ENCODE measurements around the gene SRL. TPM values are rescaled to one million over a fixed set of nuclear protein-coding genes. Genes with fewer than 3 reads are reported as not detected.

The SRL gene
- total and polyA plus RNA-seq, 4 experiments from 2014 or later, result not detected

GRCh38 chr16:4190086-4190485, 51.8 kb downstream of the SRL start:
- Mint-ChIP-seq H3K4me3 (no peak overlapping the region), H3K27ac (no peak overlapping the region), H3K9me3 (no peaks in the 10 kb centered on the region), H3K36me3 (no peaks in the 10 kb centered on the region), H3K27me3 (no peaks in the 10 kb centered on the region), H3K4me1 (no peaks in the 10 kb centered on the region)
- Histone ChIP-seq H3K27ac (ENCODE audit: low read depth, low read length) (no peak overlapping the region), H3K27me3 (ENCODE audit: insufficient read depth, low read length) (no peaks in the 10 kb centered on the region), H3K4me3 (ENCODE audit: low read length in 2 of 2) (no peak overlapping the region), H3K9me3 (ENCODE audit: control insufficient read depth in 1 of 2, low read length in 2 of 2) (no peaks in the 10 kb centered on the region), H3K4me1 (ENCODE audit: insufficient read depth, low read length) (no peaks in the 10 kb centered on the region), H3K36me3 (ENCODE audit: insufficient read depth, low read length) (no peaks in the 10 kb centered on the region)
- POLR2A ChIA-PET (ENCODE audit: partially characterized antibody), result no interaction called here
- CTCF ChIA-PET (ENCODE audit: partially characterized antibody), result interaction anchor here (0.6 kb wide), 1 partner anchor 14 kb away, joined by 3 read pairs; no protein-coding TSS in a partner anchor
- intact Hi-C loops (cut with micrococcal nuclease), result no loop called here
- no peak for DNase-seq

- CTCF ChIA-PET (ENCODE audit: partially characterized antibody), result interaction anchor here (1.6 kb wide), 1 partner anchor 70 kb away, joined by 5 read pairs; no protein-coding TSS in a partner anchor
- H3K27ac Mint-ChIP-seq, result peak overlapping the region in 4 of 7 donors; percentile 10 to 83 (median 42)
Observed at GRCh38 chr16:4184038-4184702, 57.7 kb downstream of the SRL start.

DNA sequence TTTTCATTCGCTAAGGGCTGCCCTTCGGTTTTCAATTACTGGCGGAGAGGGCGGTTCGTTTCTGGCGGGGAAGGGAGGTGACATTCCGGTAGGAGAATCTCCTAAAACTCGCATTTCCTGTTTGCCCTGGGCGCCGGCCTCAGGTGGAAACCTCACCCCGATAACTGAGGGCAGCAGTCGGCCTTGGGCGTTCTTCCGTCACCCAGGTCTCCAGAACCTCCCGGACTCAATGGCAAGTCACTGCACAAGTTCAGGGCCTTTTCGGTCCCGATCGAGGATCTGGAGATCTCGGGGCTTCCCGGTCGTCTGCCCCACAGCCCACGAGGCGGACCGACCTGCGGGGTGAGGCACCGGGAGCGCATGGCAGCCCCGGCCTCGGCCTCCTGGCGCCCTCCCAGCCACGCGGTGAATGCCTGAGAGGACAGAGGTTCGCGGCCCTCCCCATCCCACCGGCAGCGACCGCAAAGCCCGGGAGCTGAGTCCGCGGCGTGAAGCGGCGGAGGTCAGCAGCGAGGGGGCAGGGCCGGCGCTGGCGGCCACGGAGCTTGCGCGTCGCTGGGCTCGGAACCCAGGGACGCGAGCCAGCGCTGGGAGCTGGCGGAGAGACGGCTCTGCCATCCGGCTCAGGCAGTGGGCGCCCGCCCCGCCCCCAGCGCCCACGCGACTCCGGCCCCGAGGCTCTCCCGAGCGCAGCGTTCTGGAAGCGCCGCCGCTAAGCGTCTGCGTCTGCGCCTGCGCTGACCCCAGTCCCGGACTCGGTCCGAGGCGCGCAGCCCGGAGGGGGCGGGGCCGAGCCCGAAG, 58.4 kb downstream of the SRL start:
- Mint-ChIP-seq H3K27ac (peak overlapping the region in 5 of 7 donors; percentile 35 to 67 (median 64)), H3K9me3 (no peaks in the 10 kb centered on the region), H3K4me3 (peak overlapping the region; percentile 76 to 86 (median 81)), H3K4me1 (peaks cover 3 to 9% (median 4%) of the 10 kb centered on the region in 4 donors), H3K36me3 (no peaks in the 10 kb centered on the region), H3K27me3 (no peaks in the 10 kb centered on the region)
- DNase-seq, result peak; percentile 68 to 83 (median 73)
- no peaks in the 10 kb centered on the region for H3K27me3 ChIP-seq (ENCODE audit: insufficient read depth, low read length)
- ChIA-PET CTCF (ENCODE audit: partially characterized antibody) (interaction anchor here (1.6 kb wide), 1 partner anchor 70 kb away, joined by 5 read pairs; no protein-coding TSS in a partner anchor), POLR2A (ENCODE audit: partially characterized antibody) (no interaction called here)
- H3K4me3 ChIP-seq (ENCODE audit: low read length in 2 of 2), result peak overlapping the region; percentile 14 to 69
- H3K9me3 ChIP-seq (ENCODE audit: control insufficient read depth in 1 of 2, low read length in 2 of 2), result no peaks in the 10 kb centered on the region
- intact Hi-C loops (cut with micrococcal nuclease), result loop anchor here (2.0 kb wide), 1 partner anchor 67 kb away; the partner anchor contains the start of gene ADCY9
- peak overlapping the region; percentile 51 for H3K27ac ChIP-seq (ENCODE audit: low read depth, low read length)
- no peaks in the 10 kb centered on the region for H3K36me3 ChIP-seq (ENCODE audit: insufficient read depth, low read length)
- no peaks in the 10 kb centered on the region for H3K4me1 ChIP-seq (ENCODE audit: insufficient read depth, low read length)

More at GRCh38 chr16:4184038-4184702, 57.7 kb downstream of the SRL start:
- H3K4me3 ChIP-seq (ENCODE audit: low read length in 2 of 2), result peak overlapping the region; percentile 14 to 69
- no peaks in the 10 kb centered on the region for H3K27me3 Mint-ChIP-seq
- peaks cover 3 to 9% (median 4%) of the 10 kb centered on the region in 4 donors for H3K4me1 Mint-ChIP-seq
- H3K36me3 ChIP-seq (ENCODE audit: insufficient read depth, low read length), result no peaks in the 10 kb centered on the region
- H3K9me3 ChIP-seq (ENCODE audit: control insufficient read depth in 1 of 2, low read length in 2 of 2), result no peaks in the 10 kb centered on the region
- H3K4me1 ChIP-seq (ENCODE audit: insufficient read depth, low read length), result no peaks in the 10 kb centered on the region
- peak overlapping the region; percentile 76 to 89 (median 84) for H3K4me3 Mint-ChIP-seq
- H3K27ac ChIP-seq (ENCODE audit: low read depth, low read length), result peak overlapping the region; percentile 51
- DNase-seq, result no peak
- POLR2A ChIA-PET (ENCODE audit: partially characterized antibody), result no interaction called here
- no peaks in the 10 kb centered on the region for H3K9me3 Mint-ChIP-seq
- H3K36me3 Mint-ChIP-seq, result no peaks in the 10 kb centered on the region
- intact Hi-C loops (cut with micrococcal nuclease), result no loop called here
- H3K27me3 ChIP-seq (ENCODE audit: insufficient read depth, low read length), result no peaks in the 10 kb centered on the region

GRCh38 chr16:4182581-4183236, 59.2 kb downstream of the SRL start:
- POLR2A ChIA-PET (ENCODE audit: partially characterized antibody), result no interaction called here
- peak overlapping the region in 1 of 2 donors; percentile 69 for H3K4me3 ChIP-seq (ENCODE audit: low read length in 2 of 2)
- H3K4me3 Mint-ChIP-seq, result peak overlapping the region; percentile 76 to 86 (median 81)
- DNase-seq, result no peak
- H3K4me1 ChIP-seq (ENCODE audit: insufficient read depth, low read length), result no peaks in the 10 kb centered on the region
- no peaks in the 10 kb centered on the region for H3K27me3 ChIP-seq (ENCODE audit: insufficient read depth, low read length)
- H3K36me3 Mint-ChIP-seq, result no peaks in the 10 kb centered on the region
- H3K27ac Mint-ChIP-seq, result peak overlapping the region in 3 of 7 donors; percentile 64 to 67 (median 65)
- no peaks in the 10 kb centered on the region for H3K27me3 Mint-ChIP-seq
- intact Hi-C loops (cut with micrococcal nuclease), result loop anchor here (2.0 kb wide), 1 partner anchor 66 kb away; the partner anchor contains the start of gene ADCY9
- H3K9me3 ChIP-seq (ENCODE audit: control insufficient read depth in 1 of 2, low read length in 2 of 2), result no peaks in the 10 kb centered on the region
- no peak overlapping the region for H3K27ac ChIP-seq (ENCODE audit: low read depth, low read length)
- no peaks in the 10 kb centered on the region for H3K9me3 Mint-ChIP-seq
- H3K4me1 Mint-ChIP-seq, result peaks cover 3 to 9% (median 4%) of the 10 kb centered on the region in 4 donors
- CTCF ChIA-PET (ENCODE audit: partially characterized antibody), result interaction anchor here (1.6 kb wide), 1 partner anchor 71 kb away, joined by 5 read pairs; no protein-coding TSS in a partner anchor
- H3K36me3 ChIP-seq (ENCODE audit: insufficient read depth, low read length), result no peaks in the 10 kb centered on the region

GRCh38 chr16:4180511-4180910, 61.4 kb downstream of the SRL start:
- no peaks in the 10 kb centered on the region for H3K4me1 ChIP-seq (ENCODE audit: insufficient read depth, low read length)
- Mint-ChIP-seq H3K27ac (no peak overlapping the region), H3K27me3 (peaks cover 0 to 3% of the 10 kb centered on the region in 2 donors), H3K36me3 (no peaks in the 10 kb centered on the region), H3K4me1 (peaks cover 3 to 9% (median 4%) of the 10 kb centered on the region in 4 donors), H3K4me3 (no peak overlapping the region), H3K9me3 (no peaks in the 10 kb centered on the region)
- H3K4me3 ChIP-seq (ENCODE audit: low read length in 2 of 2), result no peak overlapping the region
- intact Hi-C loops (cut with micrococcal nuclease), result no loop called here
- no peaks in the 10 kb centered on the region for H3K27me3 ChIP-seq (ENCODE audit: insufficient read depth, low read length)
- CTCF ChIA-PET (ENCODE audit: partially characterized antibody), result no interaction called here
- H3K36me3 ChIP-seq (ENCODE audit: insufficient read depth, low read length), result no peaks in the 10 kb centered on the region
- DNase-seq, result no peak
- H3K27ac ChIP-seq (ENCODE audit: low read depth, low read length), result no peak overlapping the region
- H3K9me3 ChIP-seq (ENCODE audit: control insufficient read depth in 1 of 2, low read length in 2 of 2), result no peaks in the 10 kb centered on the region
- POLR2A ChIA-PET (ENCODE audit: partially characterized antibody), result no interaction called here

GRCh38 chr16:4179763-4180260, 62.1 kb downstream of the SRL start:
- ChIA-PET POLR2A (ENCODE audit: partially characterized antibody) (no interaction called here), CTCF (ENCODE audit: partially characterized antibody) (no interaction called here)
- Histone ChIP-seq H3K36me3 (ENCODE audit: insufficient read depth, low read length) (no peaks in the 10 kb centered on the region), H3K4me3 (ENCODE audit: low read length in 2 of 2) (no peak overlapping the region), H3K9me3 (ENCODE audit: control insufficient read depth in 1 of 2, low read length in 2 of 2) (no peaks in the 10 kb centered on the region), H3K27ac (ENCODE audit: low read depth, low read length) (no peak overlapping the region), H3K27me3 (ENCODE audit: insufficient read depth, low read length) (no peaks in the 10 kb centered on the region), H3K4me1 (ENCODE audit: insufficient read depth, low read length) (no peaks in the 10 kb centered on the region)
- Mint-ChIP-seq H3K4me3 (no peak overlapping the region), H3K27ac (no peak overlapping the region), H3K27me3 (peaks cover 0 to 3% of the 10 kb centered on the region in 2 donors), H3K36me3 (no peaks in the 10 kb centered on the region), H3K4me1 (peaks cover 2 to 7% (median 3%) of the 10 kb centered on the region in 4 donors), H3K9me3 (no peaks in the 10 kb centered on the region)
- no peak for DNase-seq
- intact Hi-C loops (cut with micrococcal nuclease), result no loop called here

Measured in CD4-positive, alpha-beta memory T cell (primary cell).